PC-3 (cell line): ENCODE measurements around the gene TAS2R42. TPM values are rescaled to one million over a fixed set of nuclear protein-coding genes. Genes with fewer than 3 reads are reported as not detected.

Experiments used
- ATAC-seq: fragments of 200-7000 bp; cut with Tn5 transposase; 2 replicates; pipeline ENCODE4 v1.9.1; 2020; ENCODE audit warnings: mild to moderate bottlenecking, moderate library complexity
- BruUV-seq: library from RNA; stranded (reverse); fragments of 400-500 nt; replicated peaks from 2 replicates; lab custom pipeline; 2021; lab: Mats Ljungman, UMichigan
- CTCF ChIA-PET: fragments of 300-600 bp; sonication (Branson Sonifier 250); formaldehyde crosslinking; loops from one replicate; lab custom pipeline; 2022; ENCODE audit warnings: antibody characterized with exemption; lab: Charles Lee
- POLR2A ChIA-PET: fragments of 300-600 bp; sonication (Branson Sonifier 250); formaldehyde crosslinking; loops from one replicate; lab custom pipeline; 2022; ENCODE audit warnings: antibody characterized with exemption; ENCODE audit not compliant: unreplicated experiment; lab: Charles Lee
- DNase-seq: peaks from one replicate; pipeline ENCODE4 v3.0.0-alpha.2; 2015
- H2AFZ ChIP-seq: fragments of 300-600 bp; sonication (generic); 2 replicates; pipeline ENCODE4 v1.6.0; 2016; ENCODE audit warnings: antibody characterized with exemption, low read length
- H3F3A ChIP-seq: fragments of 300-600 bp; sonication (generic); one replicate; pipeline ENCODE4 v1.6.0; 2017; ENCODE audit warnings: antibody characterized with exemption, low read length, control low read depth, mild to moderate bottlenecking; ENCODE audit not compliant: unreplicated experiment
- H3K27ac ChIP-seq: fragments of 300-600 bp; sonication (generic); 2 replicates; pipeline ENCODE4 v1.5.1; 2016; ENCODE audit warnings: mild to moderate bottlenecking, low read length
- H3K27me3 ChIP-seq: fragments of 300-600 bp; sonication (generic); 2 replicates; pipeline ENCODE4 v1.6.1; 2016; ENCODE audit warnings: low read length, mixed read lengths
- H3K36me3 ChIP-seq: fragments of 300-600 bp; sonication (generic); 2 replicates; pipeline ENCODE4 v1.6.1; 2016; ENCODE audit warnings: low read depth, mixed run types, low read length, mixed read lengths
- H3K4me1 ChIP-seq: fragments of 300-600 bp; sonication (generic); 2 replicates; pipeline ENCODE4 v1.5.1; 2016; ENCODE audit warnings: low read length; ENCODE audit not compliant: insufficient read depth
- H3K4me2 ChIP-seq: fragments of 300-600 bp; sonication (generic); 2 replicates; pipeline ENCODE4 v1.6.0; 2016; ENCODE audit warnings: low read length
- H3K4me3 ChIP-seq: fragments of 300-600 bp; sonication (generic); 2 replicates; pipeline ENCODE4 v1.5.1; 2016; ENCODE audit warnings: mild to moderate bottlenecking, low read length, mixed read lengths
- H3K79me2 ChIP-seq: fragments of 300-600 bp; sonication (generic); 2 replicates; pipeline ENCODE4 v1.6.1; 2017; ENCODE audit warnings: low read length, mixed read lengths
- H3K9ac ChIP-seq: fragments of 300-600 bp; sonication (generic); 2 replicates; pipeline ENCODE4 v1.6.0; 2016; ENCODE audit warnings: mild to moderate bottlenecking, low read length
- H3K9me2 ChIP-seq: fragments of 300-600 bp; sonication (generic); replicated peaks from 2 replicates; pipeline ENCODE4 v1.6.1; 2016; ENCODE audit warnings: mixed run types, low read length, mixed read lengths
- H3K9me3 ChIP-seq: fragments of 300-600 bp; sonication (generic); 2 replicates; pipeline ENCODE4 v1.6.1; 2016; ENCODE audit warnings: low read length, mixed read lengths
- H4K20me1 ChIP-seq: fragments of 300-600 bp; sonication (generic); 2 replicates; pipeline ENCODE4 v1.6.1; 2016; ENCODE audit warnings: low read length, mixed read lengths
- CTCF ChIP-seq: fragments of 300-600 bp; sonication (generic); conservative IDR thresholded peaks from 2 replicates; pipeline ENCODE4 v1.5.1; 2017; ENCODE audit warnings: antibody characterized with exemption, low read depth, mild to moderate bottlenecking, low read length
- EZH2 ChIP-seq: fragments of 300-600 bp; sonication (generic); IDR thresholded peaks from one replicate; pipeline ENCODE4 v1.6.1; 2017; ENCODE audit warnings: antibody characterized with exemption, mild to moderate bottlenecking, low read length; ENCODE audit not compliant: unreplicated experiment
- EZH2phosphoT487 ChIP-seq: fragments of 300-600 bp; sonication (generic); IDR thresholded peaks from 2 replicates; pipeline ENCODE4 v1.6.1; 2018; ENCODE audit warnings: mild to moderate bottlenecking, antibody characterized with exemption, low read length, borderline replicate concordance
- intact Hi-C: fragments of 100-400 bp; cut with micrococcal nuclease; formaldehyde crosslinking; loops from 2 replicates; pipeline ENCODE4 v1.9.0; 2023
- total RNA-seq: library from RNA; depleted of rRNA; stranded (reverse); fragments of >200 nt; gene quantifications from 2 replicates; pipeline ENCODE4 v1.2.3, GENCODE V29; 2014

Gene TAS2R42
- total RNA-seq, 1 experiment from 2014 or later: not detected

- H3K27ac ChIP-seq: no peak overlapping the region
- H3K79me2 ChIP-seq: no peaks in the 10 kb centered on the region
- H3K9ac ChIP-seq: no peak overlapping the region
- no peak overlapping the region for H3K4me3 ChIP-seq
- H3K9me3 ChIP-seq: no peaks in the 10 kb centered on the region
- H3F3A ChIP-seq: no peaks in the 10 kb centered on the region
- ChIA-PET CTCF (no interaction called here), POLR2A (no interaction called here)
- H3K36me3 ChIP-seq: no peaks in the 10 kb centered on the region
- BruUV-seq: no TSS peak
- H3K9me2 ChIP-seq: no peaks in the 10 kb centered on the region
- intact Hi-C loops: no loop called here
- no peaks in the 10 kb centered on the region for H3K4me1 ChIP-seq
- no peak for ATAC-seq
- H3K27me3 ChIP-seq: no peaks in the 10 kb centered on the region
- no peak overlapping the region for H3K4me2 ChIP-seq
- H2AFZ ChIP-seq: no peak overlapping the region
- DNase-seq: no peak
- TF ChIP-seq CTCF: no peak
- TF ChIP-seq EZH2: no peak
- no peak for TF ChIP-seq EZH2phosphoT487
- H4K20me1 ChIP-seq: no peaks in the 10 kb centered on the region
These were observed 17.4 kb upstream of the TAS2R42 start for GRCh38 chr12:11204173-11204572.

GRCh38 chr12:11202811-11203210 is 16.1 kb upstream of the TAS2R42 start:
- H4K20me1 ChIP-seq: no peaks in the 10 kb centered on the region
- BruUV-seq: no TSS peak
- H3K27ac ChIP-seq: no peak overlapping the region
- H3K4me1 ChIP-seq: no peaks in the 10 kb centered on the region
- no peaks in the 10 kb centered on the region for H3K9me2 ChIP-seq
- H3K9me3 ChIP-seq: no peaks in the 10 kb centered on the region
- ATAC-seq: no peak
- intact Hi-C loops: no loop called here
- no peaks in the 10 kb centered on the region for H3K36me3 ChIP-seq
- no peaks in the 10 kb centered on the region for H3K27me3 ChIP-seq
- CTCF ChIA-PET: no interaction called here
- H2AFZ ChIP-seq: no peak overlapping the region
- no peaks in the 10 kb centered on the region for H3K79me2 ChIP-seq
- H3F3A ChIP-seq: no peaks in the 10 kb centered on the region
- POLR2A ChIA-PET: no interaction called here
- DNase-seq: no peak
- no peak overlapping the region for H3K9ac ChIP-seq
- no peak overlapping the region for H3K4me3 ChIP-seq
- TF ChIP-seq EZH2 (no peak), EZH2phosphoT487 (no peak), CTCF (no peak)
- H3K4me2 ChIP-seq: no peak overlapping the region

GRCh38 chr12:11183011-11183410 is 3.7 kb downstream of the TAS2R42 start:
- no peak overlapping the region for H3K4me3 ChIP-seq
- H3K4me1 ChIP-seq: no peaks in the 10 kb centered on the region; the same call in 1 of the 2 replicates
- H3K27ac ChIP-seq: no peak overlapping the region
- H3F3A ChIP-seq: no peaks in the 10 kb centered on the region
- H3K36me3 ChIP-seq: no peaks in the 10 kb centered on the region
- H3K79me2 ChIP-seq: no peaks in the 10 kb centered on the region
- ATAC-seq: peak; percentile 67
- TF ChIP-seq EZH2phosphoT487 (no peak), EZH2 (no peak), CTCF (no peak)
- H2AFZ ChIP-seq: no peak overlapping the region
- ChIA-PET POLR2A (interaction anchor here (0.6 kb wide), 1 partner anchor 11 kb away, joined by 3 read pairs; no protein-coding TSS in a partner anchor), CTCF (no interaction called here)
- no peaks in the 10 kb centered on the region for H3K9me3 ChIP-seq
- no TSS peak for BruUV-seq
- H3K9me2 ChIP-seq: no peaks in the 10 kb centered on the region
- peak; percentile 52 for DNase-seq
- no peaks in the 10 kb centered on the region for H3K27me3 ChIP-seq
- no peak overlapping the region for H3K4me2 ChIP-seq
- H3K9ac ChIP-seq: no peak overlapping the region
- no peaks in the 10 kb centered on the region for H4K20me1 ChIP-seq
- intact Hi-C loops: no loop called here
